CD4-positive, CD25-positive, alpha-beta regulatory T cell (primary cell): ENCODE data around the gene SLC10A7. TPM values are rescaled to one million over a fixed set of nuclear protein-coding genes. Genes with fewer than 3 reads are reported as not detected.

ENCODE experiments used
- ATAC-seq, 2 donors: fragments of 150-1000 bp; cut with Tn5 transposase; one replicate each; pipeline ENCODE4 v1.10.0; 2021; ENCODE audit warnings: low read depth in 2 of 2, moderate number of reproducible peaks in 2 of 2, moderate library complexity in 1 of 2
- DNase-seq, 3 donors: peaks; one replicate each; pipeline versions ENCODE4 v3.0.0 to v3.0.0-alpha.2; 2012 to 2022; ENCODE audit warnings: mixed read lengths in 1 of 3
- H3K27ac ChIP-seq: one replicate; pipeline ENCODE4 v1.7.0; 2013; ENCODE audit warnings: mild to moderate bottlenecking, low read length; ENCODE audit not compliant: insufficient read depth, poor library complexity, severe bottlenecking
- H3K27me3 ChIP-seq: one replicate; pipeline ENCODE4 v1.7.0; 2013; ENCODE audit warnings: low read length; ENCODE audit not compliant: control insufficient read depth, insufficient read depth
- H3K36me3 ChIP-seq: one replicate; pipeline ENCODE4 v1.7.0; 2013; ENCODE audit warnings: mild to moderate bottlenecking, low read length, moderate library complexity; ENCODE audit not compliant: control insufficient read depth, insufficient read depth
- H3K4me1 ChIP-seq: 2 replicates; pipeline ENCODE4 v1.7.0; 2013; ENCODE audit warnings: mild to moderate bottlenecking, low read length; ENCODE audit not compliant: insufficient read depth, control insufficient read depth, poor library complexity, severe bottlenecking
- H3K4me3 ChIP-seq: one replicate; pipeline ENCODE4 v1.7.0; 2013; ENCODE audit warnings: low read depth, mild to moderate bottlenecking, low read length, moderate library complexity
- H3K9me3 ChIP-seq, 2 experiments: 1 replicate in 1 of 2; 2 replicates in 1 of 2; pipeline ENCODE4 v1.7.0; 2013; ENCODE audit warnings: low read length in 2 of 2, mild to moderate bottlenecking in 1 of 2, moderate library complexity in 1 of 2; ENCODE audit not compliant: control insufficient read depth in 2 of 2
- H3K27ac Mint-ChIP-seq, 3 donors: one replicate each; pipeline ENCODE4 v1.8.0; 2020 to 2022; ENCODE audit warnings: mild to moderate bottlenecking in 3 of 3, mixed read lengths in 3 of 3, moderate library complexity in 2 of 3
- H3K27me3 Mint-ChIP-seq: one replicate; pipeline ENCODE4 v1.8.0; 2022; ENCODE audit warnings: mild to moderate bottlenecking, mixed read lengths
- H3K36me3 Mint-ChIP-seq: one replicate; pipeline ENCODE4 v1.8.0; 2020; ENCODE audit warnings: mixed read lengths
- H3K4me1 Mint-ChIP-seq, 4 donors: one replicate each; pipeline ENCODE4 v1.8.0; 2020 to 2022; ENCODE audit warnings: mixed read lengths in 4 of 4, mild to moderate bottlenecking in 1 of 4
- H3K4me3 Mint-ChIP-seq, 4 donors: one replicate each; pipeline ENCODE4 v1.8.0; 2020 to 2022; ENCODE audit warnings: mild to moderate bottlenecking in 4 of 4, mixed read lengths in 4 of 4, moderate library complexity in 3 of 4
- H3K9me3 Mint-ChIP-seq, 7 donors: one replicate each; pipeline ENCODE4 v1.8.0; 2020 to 2022; ENCODE audit warnings: mixed read lengths in 7 of 7, mild to moderate bottlenecking in 3 of 7, moderate library complexity in 2 of 7
- polyA plus RNA-seq, 4 donors: library from polyadenylated mRNA; unstranded; fragments of 300-500 nt; fragmentation: Illumina TruSeq; gene quantifications; one replicate each; pipeline ENCODE4 v1.2.3, GENCODE V29; 2021
- total RNA-seq: library from RNA; stranded (reverse); gene quantifications from one replicate; pipeline ENCODE4 v1.2.3, GENCODE V29; 2022

The SLC10A7 gene
- total and polyA plus RNA-seq, 5 donors from 2014 or later = 8.6 to 24.1 (median 10.4) TPM

DNA sequence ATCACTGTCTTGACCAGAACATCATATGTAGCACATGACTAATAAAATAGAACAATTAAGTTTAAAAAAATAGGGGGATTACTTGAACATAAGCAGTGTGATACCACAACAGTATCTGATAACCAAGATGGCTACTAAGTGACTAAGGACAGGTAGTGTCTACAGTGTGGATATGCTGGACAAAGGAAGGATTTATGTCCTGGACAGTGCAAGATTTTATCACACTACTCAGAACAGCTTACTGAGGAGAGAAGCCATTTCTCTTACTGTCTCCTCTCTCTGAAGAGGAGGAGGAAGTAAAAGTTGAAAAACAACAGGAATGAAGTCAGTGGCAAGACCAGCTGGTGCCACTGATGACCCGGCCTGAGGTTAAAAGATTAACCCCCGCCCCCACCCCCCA is 4.0 kb upstream of the SLC10A7 start:
- Mint-ChIP-seq H3K27me3 (peaks cover 10% of the 10 kb centered on the region), H3K4me3 (peak overlapping the region in 2 of 4 donors; percentile 59 to 60), H3K27ac (no peak overlapping the region), H3K36me3 (peaks cover 9% of the 10 kb centered on the region), H3K4me1 (peaks cover 13 to 24% (median 19%) of the 10 kb centered on the region in 4 donors), H3K9me3 (peaks cover 0 to 9% (median 3%) of the 10 kb centered on the region in 7 donors)
- Histone ChIP-seq H3K9me3 (no peaks in the 10 kb centered on the region), H3K27me3 (no peaks in the 10 kb centered on the region), H3K4me3 (no peak overlapping the region), H3K4me1 (peaks cover 9% of the 10 kb centered on the region), H3K27ac (no peak overlapping the region), H3K36me3 (no peaks in the 10 kb centered on the region)
- ATAC-seq (no peak), DNase-seq (no peak)

DNA sequence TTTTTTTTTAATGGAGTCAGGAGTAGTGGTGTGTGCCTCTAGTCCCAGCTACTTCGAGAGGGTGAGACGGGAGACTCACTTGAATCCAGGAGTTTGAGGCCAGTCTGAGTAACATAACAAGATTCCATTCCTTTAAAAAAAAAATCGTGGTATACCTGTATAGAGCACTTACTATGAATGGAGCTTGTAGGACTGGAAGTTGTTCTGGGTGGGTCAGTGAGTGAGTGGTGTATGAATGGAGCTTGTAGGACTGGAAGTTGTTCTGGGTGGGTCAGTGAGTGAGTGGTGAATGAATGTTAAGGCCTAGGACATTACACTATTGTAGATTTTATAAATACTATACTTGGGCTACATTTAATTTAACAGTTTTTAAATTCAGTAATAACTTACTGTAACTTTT is 2.9 kb upstream of the SLC10A7 start:
- Histone ChIP-seq H3K4me3 (no peak overlapping the region), H3K36me3 (no peaks in the 10 kb centered on the region), H3K4me1 (peaks cover 20% of the 10 kb centered on the region), H3K27ac (no peak overlapping the region), H3K9me3 (no peaks in the 10 kb centered on the region), H3K27me3 (no peaks in the 10 kb centered on the region)
- Mint-ChIP-seq H3K36me3 (peaks cover 9% of the 10 kb centered on the region), H3K4me3 (no peak overlapping the region), H3K4me1 (peaks cover 13 to 24% (median 19%) of the 10 kb centered on the region in 4 donors), H3K27ac (peak overlapping the region in 2 of 3 donors; percentile 23 to 65), H3K9me3 (peaks cover 0 to 6% (median 0%) of the 10 kb centered on the region in 7 donors), H3K27me3 (peaks cover 10% of the 10 kb centered on the region)
- ATAC-seq (no peak), DNase-seq (no peak)

DNA sequence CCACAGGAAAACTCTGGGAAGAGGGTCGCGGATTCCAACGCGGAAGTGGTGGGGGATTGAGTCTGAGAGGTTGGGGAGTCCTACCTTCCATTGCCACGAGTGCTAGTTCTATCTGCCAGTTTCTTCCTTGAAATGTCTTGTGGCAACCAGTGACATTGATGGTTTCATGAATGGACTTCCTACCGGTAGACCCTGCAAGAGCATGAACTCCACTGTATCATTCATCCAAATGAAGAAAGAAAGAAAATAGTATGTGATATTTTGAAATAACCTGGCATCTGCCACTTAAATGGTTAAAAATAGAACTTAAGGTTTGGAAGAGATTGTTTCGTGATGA is 1.1 kb upstream of the SLC10A7 start:
- no peaks in the 10 kb centered on the region for H3K36me3 ChIP-seq
- Mint-ChIP-seq H3K27me3 (peaks cover 9% of the 10 kb centered on the region), H3K4me1 (peaks cover 22 to 34% (median 26%) of the 10 kb centered on the region in 4 donors), H3K36me3 (peaks cover 9% of the 10 kb centered on the region), H3K4me3 (no peak overlapping the region), H3K27ac (no peak overlapping the region), H3K9me3 (peaks cover 0 to 3% (median 0%) of the 10 kb centered on the region in 7 donors)
- H3K9me3 ChIP-seq = no peaks in the 10 kb centered on the region
- H3K4me1 ChIP-seq = peaks cover 27% of the 10 kb centered on the region
- peak overlapping the region; percentile 77 for H3K27ac ChIP-seq
- ATAC-seq (no peak), DNase-seq (peak in 2 of 3 donors; percentile 32 to 52)
- H3K27me3 ChIP-seq = no peaks in the 10 kb centered on the region
- peak overlapping the region; percentile 99 for H3K4me3 ChIP-seq

DNA sequence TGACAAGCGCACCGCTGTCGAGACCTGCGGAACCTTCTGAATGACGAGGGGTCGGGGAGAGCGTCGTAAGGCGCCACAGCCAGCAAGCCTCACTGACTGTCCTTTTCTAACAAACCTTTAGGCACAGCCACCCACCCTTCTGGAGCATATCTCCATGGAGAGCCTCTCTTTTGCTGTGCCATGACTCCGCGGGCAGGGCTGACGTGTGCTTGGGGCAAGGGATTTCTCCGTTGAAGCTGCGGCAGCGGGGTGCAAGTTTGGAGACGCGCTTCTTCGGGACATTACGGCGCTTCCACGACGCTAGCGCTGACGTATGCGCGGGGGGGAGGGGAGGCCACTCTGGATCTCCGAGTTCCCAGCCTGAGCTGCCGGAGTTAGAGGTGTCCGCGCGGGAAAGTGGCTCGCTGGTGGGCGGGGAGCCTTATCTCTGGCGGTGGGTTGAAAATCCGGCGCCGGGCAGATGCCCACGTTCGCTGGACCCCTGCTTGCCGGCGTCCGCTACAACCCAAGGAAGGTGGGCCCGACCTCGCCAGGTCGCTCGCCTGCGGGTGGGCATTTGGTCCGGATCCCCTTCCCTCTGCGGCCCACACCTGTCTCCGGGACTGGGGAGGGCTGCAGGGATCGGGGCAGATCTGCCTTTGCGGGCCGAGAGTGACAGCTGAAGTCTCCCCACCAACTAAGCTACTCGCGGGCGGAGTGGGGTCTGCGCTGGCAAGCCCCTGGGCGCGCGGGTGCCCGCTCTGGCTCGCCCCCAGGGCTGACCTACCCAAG is 543 bp upstream of the SLC10A7 start:
- no peaks in the 10 kb centered on the region for H3K9me3 Mint-ChIP-seq

DNA sequence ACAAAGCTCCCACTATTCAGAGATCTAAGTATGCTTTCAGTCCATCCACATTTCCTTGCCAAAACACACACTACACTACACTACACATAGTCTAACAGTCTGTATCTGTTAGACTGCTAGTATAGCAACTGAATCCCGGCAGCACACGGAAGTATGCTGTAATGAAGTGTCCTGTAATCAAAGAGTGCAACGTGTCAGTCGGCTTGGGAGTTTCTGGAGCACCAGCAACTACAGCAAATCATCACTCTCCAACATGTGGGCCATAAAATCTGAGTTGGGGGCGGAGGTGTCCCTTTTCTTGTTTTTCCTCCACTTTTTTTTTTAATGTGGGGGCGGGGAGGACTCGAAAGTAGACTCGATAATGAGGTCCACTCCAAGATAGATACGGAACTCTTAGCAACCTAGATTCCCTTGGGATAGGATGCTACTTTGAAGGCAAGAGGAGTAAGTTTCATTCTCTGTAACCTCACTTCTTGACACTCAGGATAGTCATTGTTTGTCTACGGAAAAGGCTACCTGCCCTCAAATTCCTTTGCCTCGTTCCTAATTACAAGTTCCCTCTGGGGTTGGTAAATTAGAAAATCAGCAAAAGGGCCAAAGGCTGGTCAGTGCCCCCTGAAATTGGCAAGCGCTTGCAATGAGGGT is 722 bp downstream of the SLC10A7 start:
- Mint-ChIP-seq H3K9me3 (no peaks in the 10 kb centered on the region), H3K27me3 (peaks cover under 1% of the 10 kb centered on the region)
- ATAC-seq = peak; percentile 33 to 44

More for the DNA sequence above, 543 bp upstream of the SLC10A7 start:
- no peaks in the 10 kb centered on the region for H3K36me3 ChIP-seq
- H3K4me1 ChIP-seq = peaks cover 31% of the 10 kb centered on the region
- Mint-ChIP-seq H3K36me3 (peaks cover 9% of the 10 kb centered on the region), H3K4me1 (peaks cover 26 to 38% (median 30%) of the 10 kb centered on the region in 4 donors), H3K27ac (no peak overlapping the region), H3K27me3 (peaks cover 5% of the 10 kb centered on the region), H3K4me3 (no peak overlapping the region)
- ATAC-seq (peak; percentile 79 to 81), DNase-seq (peak; percentile 75 to 86 (median 81))
- peak overlapping the region; percentile 99 for H3K4me3 ChIP-seq
- H3K27ac ChIP-seq = peak overlapping the region; percentile 77
- H3K9me3 ChIP-seq = no peaks in the 10 kb centered on the region
- no peaks in the 10 kb centered on the region for H3K27me3 ChIP-seq

DNA sequence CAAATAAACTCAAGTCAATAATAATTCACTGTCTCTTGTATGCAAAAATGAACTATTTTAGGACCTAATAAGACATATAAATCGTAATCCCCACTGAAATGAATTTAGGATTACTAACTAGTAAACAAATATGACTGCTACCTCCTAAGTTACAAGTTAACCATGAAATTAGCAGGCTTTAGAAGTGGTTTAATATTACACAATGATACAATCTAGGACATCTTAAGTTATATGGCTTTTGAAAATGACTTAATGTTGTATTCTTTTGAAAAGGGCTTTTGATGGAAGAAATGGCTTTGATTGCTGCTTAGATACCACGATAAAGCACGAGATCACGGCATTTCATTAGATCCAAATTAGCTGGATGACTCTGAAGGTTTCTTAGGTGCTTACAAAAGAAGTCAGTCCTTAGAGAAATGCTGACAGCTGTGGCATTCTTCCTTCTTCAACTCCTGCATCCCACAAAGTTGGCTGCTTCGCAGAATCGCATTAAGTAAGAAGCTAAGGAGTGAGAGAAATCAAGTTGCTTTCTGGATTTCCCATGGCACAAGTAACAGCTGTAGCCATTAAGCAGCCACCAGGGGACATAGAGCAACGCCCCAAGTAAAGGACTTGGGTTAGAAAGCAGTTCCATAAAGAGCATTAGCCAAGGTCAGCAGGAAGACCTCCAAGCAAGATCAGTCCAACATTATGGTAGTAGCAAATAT is 6.9 kb downstream of the SLC10A7 start:
- peaks cover 6% of the 10 kb centered on the region for H3K36me3 ChIP-seq
- Mint-ChIP-seq H3K36me3 (peaks cover 27% of the 10 kb centered on the region), H3K27me3 (no peaks in the 10 kb centered on the region), H3K27ac (peak overlapping the region in 1 of 3 donors; percentile 15), H3K4me3 (no peak overlapping the region), H3K4me1 (peaks cover 20 to 27% (median 24%) of the 10 kb centered on the region in 4 donors), H3K9me3 (no peaks in the 10 kb centered on the region)
- H3K27me3 ChIP-seq = no peaks in the 10 kb centered on the region
- no peaks in the 10 kb centered on the region for H3K9me3 ChIP-seq
- ATAC-seq (no peak), DNase-seq (no peak)
- no peak overlapping the region for H3K27ac ChIP-seq
- no peak overlapping the region for H3K4me3 ChIP-seq
- H3K4me1 ChIP-seq = peaks cover 13% of the 10 kb centered on the region

More for the DNA sequence above, 722 bp downstream of the SLC10A7 start:
- peak overlapping the region; percentile 77 for H3K27ac ChIP-seq
- Mint-ChIP-seq H3K27ac (no peak overlapping the region), H3K4me3 (no peak overlapping the region), H3K36me3 (peaks cover 3% of the 10 kb centered on the region), H3K4me1 (peaks cover 31 to 39% (median 34%) of the 10 kb centered on the region in 4 donors)
- no peaks in the 10 kb centered on the region for H3K27me3 ChIP-seq
- no peaks in the 10 kb centered on the region for H3K9me3 ChIP-seq
- peak overlapping the region; percentile 99 for H3K4me3 ChIP-seq
- peak; percentile 5 to 58 (median 31) for DNase-seq
- peaks cover 31% of the 10 kb centered on the region for H3K4me1 ChIP-seq
- no peaks in the 10 kb centered on the region for H3K36me3 ChIP-seq

DNA sequence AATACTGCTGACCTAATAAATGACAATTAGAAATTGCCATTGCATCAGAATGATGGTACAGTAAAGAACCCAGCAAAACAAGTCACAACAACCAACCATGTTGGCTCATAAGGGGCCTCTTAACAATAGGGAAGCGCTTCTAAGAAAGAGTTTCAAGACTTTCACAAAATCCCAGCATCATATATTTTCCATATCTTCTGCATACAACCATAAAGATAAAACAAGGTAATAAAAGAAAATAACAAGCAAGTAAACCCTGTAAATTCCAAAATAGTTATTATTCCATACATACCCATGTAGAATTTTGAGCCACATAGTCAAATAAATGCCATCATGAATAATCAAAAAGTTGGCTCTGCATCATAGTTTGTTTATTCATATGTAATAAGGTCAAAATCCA is 8.2 kb downstream of the SLC10A7 start:
- H3K27me3 Mint-ChIP-seq = no peaks in the 10 kb centered on the region
- no peaks in the 10 kb centered on the region for H3K9me3 Mint-ChIP-seq
- no peak for ATAC-seq
- H3K27me3 ChIP-seq = no peaks in the 10 kb centered on the region
- no peak overlapping the region for H3K27ac ChIP-seq
- H3K36me3 Mint-ChIP-seq = peaks cover 39% of the 10 kb centered on the region
- H3K27ac Mint-ChIP-seq = no peak overlapping the region
- no peak overlapping the region for H3K4me3 ChIP-seq
- DNase-seq = no peak
- no peak overlapping the region for H3K4me3 Mint-ChIP-seq
- H3K4me1 Mint-ChIP-seq = peaks cover 21 to 27% (median 22%) of the 10 kb centered on the region in 4 donors
- H3K36me3 ChIP-seq = peaks cover 6% of the 10 kb centered on the region
- peaks cover 6% of the 10 kb centered on the region for H3K4me1 ChIP-seq
- H3K9me3 ChIP-seq = no peaks in the 10 kb centered on the region
